Prostate gland (tissue), 2 donors: ENCODE results near the gene EMP1. TPM values are rescaled to one million over a fixed set of nuclear protein-coding genes. Genes with fewer than 3 reads are reported as not detected.

Experiments used
- DNase-seq: peaks from one replicate; pipeline ENCODE4 v3.0.0-alpha.2; 2019; ENCODE audit warnings: low spot score
- H3K27ac ChIP-seq, 2 donors: fragments of 200-600 bp; sonication (generic); 2 replicates each; pipeline ENCODE4 v1.5.1; 2017 to 2019
- H3K27me3 ChIP-seq: fragments of 200-600 bp; sonication (generic); replicated peaks from 2 replicates; pipeline ENCODE4 v1.5.1; 2019; ENCODE audit not compliant: insufficient read depth
- H3K36me3 ChIP-seq, 2 donors: fragments of 200-600 bp; sonication (generic); 1 replicate in 1 of 2; 2 replicates in 1 of 2; pipeline versions ENCODE4 v1.5.1 to v1.8.1; 2017 to 2019
- H3K4me1 ChIP-seq: fragments of 200-600 bp; sonication (generic); replicated peaks from 2 replicates; pipeline ENCODE4 v1.5.1; 2019
- H3K4me3 ChIP-seq, 2 donors: fragments of 200-600 bp; sonication (generic); 2 replicates each; pipeline ENCODE4 v1.5.1; 2017 to 2019
- H3K9me3 ChIP-seq: fragments of 200-600 bp; sonication (generic); 2 replicates; pipeline ENCODE4 v1.5.1; 2017
- CTCF ChIP-seq, 4 experiments: fragments of 200-600 bp in 2 of 4; fragments of 450-650 bp in 2 of 4; sonication (generic) in 2 of 4; IDR thresholded peaks; 1 replicate in 3 of 4; 2 replicates in 1 of 4; pipeline ENCODE4 v1.5.1; 2016 to 2019; ENCODE audit warnings: antibody characterized with exemption in 4 of 4, mild to moderate bottlenecking in 2 of 4, moderate library complexity in 2 of 4
- POLR2A ChIP-seq: fragments of 450-650 bp; IDR thresholded peaks from one replicate; pipeline ENCODE4 v1.6.1; 2016; ENCODE audit warnings: antibody characterized with exemption, mild to moderate bottlenecking
- POLR2AphosphoS5 ChIP-seq: sonication (generic); formaldehyde crosslinking; IDR thresholded peaks from one replicate; pipeline ENCODE4 v1.6.1; 2017; ENCODE audit warnings: antibody characterized with exemption
- WGBS: methylation state at CpG from one replicate; pipeline ENCODE4 v1.1.5; 2018; 5-methylcytosine and 5-hydroxymethylcytosine counted together
- intact Hi-C: fragments of 100-400 bp; cut with DNase I; formaldehyde crosslinking; loops from one replicate; pipeline ENCODE4 v1.14.2; 2022
- total RNA-seq, 2 donors: library from RNA; depleted of rRNA; stranded (reverse); fragments of >200 nt; gene quantifications; one replicate each; pipeline ENCODE4 v1.1.0, GENCODE V29; 2016

Gene EMP1
- total RNA-seq, 2 donors from 2014 or later: 38.9 to 71.6 TPM

- no peaks in the 10 kb centered on the region for H3K27me3 ChIP-seq
- H3K4me1 ChIP-seq: no peaks in the 10 kb centered on the region
- DNase-seq: no peak
- no peak for TF ChIP-seq POLR2A
- TF ChIP-seq POLR2AphosphoS5: no peak
- TF ChIP-seq CTCF (IDR thresholded peaks at IDR 0.05): no peak
- intact Hi-C loops: loop anchor here (5.0 kb wide), 1 partner anchor 101 kb away; the partner anchor contains the start of gene GSG1
- H3K36me3 ChIP-seq: no peaks in the 10 kb centered on the region
- no peaks in the 10 kb centered on the region for H3K9me3 ChIP-seq
- 73% methylated on average over 16 of the region's 16 CpGs for WGBS
- no peak overlapping the region for H3K27ac ChIP-seq
- H3K4me3 ChIP-seq: no peak overlapping the region
These were observed 6.8 kb downstream of the EMP1 start for GRCh38 chr12:13203034-13203922.

GRCh38 chr12:13204428-13204827, 7.9 kb downstream of the EMP1 start:
- H3K4me3 ChIP-seq: no peak overlapping the region
- TF ChIP-seq CTCF (IDR thresholded peaks at IDR 0.05) (no peak), POLR2A (no peak), POLR2AphosphoS5 (no peak)
- no peaks in the 10 kb centered on the region for H3K4me1 ChIP-seq
- no peaks in the 10 kb centered on the region for H3K9me3 ChIP-seq
- no peak for DNase-seq
- H3K27ac ChIP-seq: no peak overlapping the region
- no peaks in the 10 kb centered on the region for H3K36me3 ChIP-seq
- WGBS: 60% methylated on average over 12 of the region's 12 CpGs
- no peaks in the 10 kb centered on the region for H3K27me3 ChIP-seq
- intact Hi-C loops: loop anchor here (5.0 kb wide), 1 partner anchor 102 kb away; the partner anchor contains the start of gene GSG1

- Histone ChIP-seq H3K9me3 (no peaks in the 10 kb centered on the region), H3K27ac (no peak overlapping the region)
These were observed 9.5 kb downstream of the EMP1 start for GRCh38 chr12:13205809-13206559.

GRCh38 chr12:13206560-13206897, 10.0 kb downstream of the EMP1 start:
- DNase-seq: no peak
- H3K36me3 ChIP-seq: no peaks in the 10 kb centered on the region
- TF ChIP-seq CTCF (IDR thresholded peaks at IDR 0.05) (no peak), POLR2A (no peak), POLR2AphosphoS5 (no peak)
- no peaks in the 10 kb centered on the region for H3K27me3 ChIP-seq
- H3K4me1 ChIP-seq: no peaks in the 10 kb centered on the region
- no peak overlapping the region for H3K4me3 ChIP-seq
- no peaks in the 10 kb centered on the region for H3K9me3 ChIP-seq
- intact Hi-C loops: no loop called here
- WGBS: 76% methylated on average over 1 of the region's 1 CpG
- H3K27ac ChIP-seq: no peak overlapping the region

More at GRCh38 chr12:13205809-13206559, 9.5 kb downstream of the EMP1 start:
- 64% methylated on average over 3 of the region's 3 CpGs for WGBS
- no peak overlapping the region for H3K4me3 ChIP-seq
- DNase-seq: no peak
- H3K27me3 ChIP-seq: no peaks in the 10 kb centered on the region
- TF ChIP-seq CTCF (IDR thresholded peaks at IDR 0.05) (no peak), POLR2A (no peak), POLR2AphosphoS5 (no peak)
- no peaks in the 10 kb centered on the region for H3K36me3 ChIP-seq
- H3K4me1 ChIP-seq: no peaks in the 10 kb centered on the region
- intact Hi-C loops: no loop called here
